HG03045 (cell line): ENCODE data around the gene INSM1.
"Not testable (repeated sequence)": the region's sequence is repeated elsewhere in the genome, so short reads cannot be mapped to it uniquely, and the experiment has no call there.

Experiments
- ATAC-seq: cut with Tn5 transposase; IDR thresholded peaks from one replicate; pipeline ENCODE4 v1.9.1; 2021; ENCODE audit warnings: mild to moderate bottlenecking, moderate library complexity; ENCODE audit not compliant: unreplicated experiment

INSM1 gene

GRCh38 chr20:20367575-20368417, at the start of gene INSM1:
TSS of gene INSM1 (plus strand) at chr20:20368104. CDS start at chr20:20368268, 164 bp downstream.
- ATAC-seq = no peak

- ATAC-seq = no peak
Observed at GRCh38 chr20:20318365-20319161, 49.3 kb upstream of the INSM1 start.

GRCh38 chr20:20321134-20321533, 46.8 kb upstream of the INSM1 start:
- no peak for ATAC-seq

GRCh38 chr20:20321917-20322316, 46.0 kb upstream of the INSM1 start:
- no peak for ATAC-seq

GRCh38 chr20:20322912-20323311, 45.0 kb upstream of the INSM1 start:
- no peak for ATAC-seq

- ATAC-seq = no peak
Observed at GRCh38 chr20:20327746-20328145, 40.2 kb upstream of the INSM1 start.

- ATAC-seq = no peak
Observed at GRCh38 chr20:20329564-20329963, 38.3 kb upstream of the INSM1 start.

- ATAC-seq = no peak
Observed at GRCh38 chr20:20331156-20331555, 36.7 kb upstream of the INSM1 start.

GRCh38 chr20:20331817-20332216, 36.1 kb upstream of the INSM1 start:
- ATAC-seq = no peak

- ATAC-seq = no peak
Observed at GRCh38 chr20:20333866-20334265, 34.0 kb upstream of the INSM1 start.

GRCh38 chr20:20334489-20334888, 33.4 kb upstream of the INSM1 start:
- ATAC-seq = peak; percentile 94

- ATAC-seq = no peak
Observed at GRCh38 chr20:20338133-20338730, 29.7 kb upstream of the INSM1 start.

- no peak for ATAC-seq
Observed at GRCh38 chr20:20340443-20340842, 27.5 kb upstream of the INSM1 start.

- no peak for ATAC-seq
Observed at GRCh38 chr20:20341371-20341770, 26.5 kb upstream of the INSM1 start.

- no peak for ATAC-seq
Observed at GRCh38 chr20:20342066-20342465, 25.8 kb upstream of the INSM1 start.

GRCh38 chr20:20343932-20344331, 24.0 kb upstream of the INSM1 start:
- ATAC-seq = no peak

- no peak for ATAC-seq
Observed at GRCh38 chr20:20344476-20344875, 23.4 kb upstream of the INSM1 start.

GRCh38 chr20:20353576-20353975, 14.3 kb upstream of the INSM1 start:
- ATAC-seq = no peak

GRCh38 chr20:20355503-20355902, 12.4 kb upstream of the INSM1 start:
- not testable (repeated sequence) for ATAC-seq

GRCh38 chr20:20358801-20359200, 9.1 kb upstream of the INSM1 start:
- no peak for ATAC-seq

GRCh38 chr20:20359628-20360027, 8.3 kb upstream of the INSM1 start:
- no peak for ATAC-seq

- peak; percentile 65 for ATAC-seq
Observed at GRCh38 chr20:20360464-20360863, 7.4 kb upstream of the INSM1 start.
